IPS-15b (cell line): Measurements from ENCODE around the gene LTB.

Experiments
- H3K27me3 ChIP-seq: one replicate; pipeline ENCODE4 v1.6.1; 2013; ENCODE audit warnings: low read length; ENCODE audit not compliant: control insufficient read depth, insufficient read depth
- H3K36me3 ChIP-seq: one replicate; pipeline ENCODE4 v1.6.1; 2013; ENCODE audit warnings: low read length; ENCODE audit not compliant: control insufficient read depth, insufficient read depth
- H3K4me1 ChIP-seq: one replicate; pipeline ENCODE4 v1.6.1; 2013; ENCODE audit warnings: mild to moderate bottlenecking, low read length; ENCODE audit not compliant: control insufficient read depth, insufficient read depth
- H3K4me3 ChIP-seq: one replicate; pipeline ENCODE4 v1.5.1; 2013; ENCODE audit warnings: low read depth, low read length
- H3K9ac ChIP-seq: one replicate; pipeline ENCODE4 v1.6.1; 2013; ENCODE audit warnings: low read depth, mild to moderate bottlenecking, low read length
- H3K9me3 ChIP-seq: one replicate; pipeline ENCODE4 v1.6.1; 2013; ENCODE audit warnings: mild to moderate bottlenecking, low read length; ENCODE audit not compliant: control insufficient read depth, insufficient read depth

Gene LTB

GRCh38 chr6:31530659-31531058 is 51.6 kb downstream of the LTB start:
- no peaks in the 10 kb centered on the region for H3K27me3 ChIP-seq
- peaks cover 3% of the 10 kb centered on the region for H3K4me1 ChIP-seq
- no peaks in the 10 kb centered on the region for H3K9me3 ChIP-seq
- H3K4me3 ChIP-seq = no peak overlapping the region
- H3K36me3 ChIP-seq = peaks cover 40% of the 10 kb centered on the region
- H3K9ac ChIP-seq = no peak overlapping the region
